Suprapubic skin (tissue), 4 donors: ENCODE results near the gene BACH1. TPM values are rescaled to one million over a fixed set of nuclear protein-coding genes. Genes with fewer than 3 reads are reported as not detected.

ENCODE experiments used
- DNase-seq, 2 donors: peaks; one replicate each; pipeline ENCODE4 v3.0.0-alpha.2; 2019; ENCODE audit warnings: low spot score in 2 of 2
- H3K27ac ChIP-seq: fragments of 200-600 bp; sonication (generic); one replicate; pipeline ENCODE4 v1.5.1; 2019
- H3K27me3 ChIP-seq: fragments of 200-600 bp; sonication (generic); one replicate; pipeline ENCODE4 v1.5.1; 2019
- H3K36me3 ChIP-seq: fragments of 200-600 bp; sonication (generic); one replicate; pipeline ENCODE4 v1.5.1; 2019
- H3K4me1 ChIP-seq: fragments of 200-600 bp; sonication (generic); one replicate; pipeline ENCODE4 v1.5.1; 2019
- H3K4me3 ChIP-seq: fragments of 200-600 bp; sonication (generic); one replicate; pipeline ENCODE4 v1.5.1; 2019; ENCODE audit warnings: mild to moderate bottlenecking
- H3K9me3 ChIP-seq: fragments of 200-600 bp; sonication (generic); one replicate; pipeline ENCODE4 v1.5.1; 2019
- CTCF ChIP-seq, 2 donors: fragments of 200-600 bp in 1 of 2; fragments of 450-650 bp in 1 of 2; sonication (generic) in 1 of 2; IDR thresholded peaks; one replicate each; pipeline ENCODE4 v1.5.1; 2016 to 2019; ENCODE audit warnings: antibody characterized with exemption in 2 of 2, mild to moderate bottlenecking in 1 of 2, moderate library complexity in 1 of 2
- EP300 ChIP-seq: sonication (generic); formaldehyde crosslinking; IDR thresholded peaks from one replicate; pipeline ENCODE4 v1.6.1; 2017; ENCODE audit warnings: antibody characterized with exemption
- POLR2A ChIP-seq, 2 donors: fragments of 450-650 bp; IDR thresholded peaks; one replicate each; pipeline ENCODE4 v1.6.1; 2017; ENCODE audit warnings: antibody characterized with exemption in 2 of 2, mild to moderate bottlenecking in 2 of 2, moderate library complexity in 2 of 2
- POLR2AphosphoS5 ChIP-seq, 3 donors: sonication (generic); formaldehyde crosslinking; IDR thresholded peaks; one replicate each; pipeline ENCODE4 v1.6.1; 2017; ENCODE audit warnings: antibody characterized with exemption in 3 of 3
- WGBS: methylation state at CpG from one replicate; pipeline ENCODE4 v1.1.5; 2018; 5-methylcytosine and 5-hydroxymethylcytosine counted together
- total RNA-seq, 4 donors: library from RNA; depleted of rRNA; stranded (reverse); fragments of >200 nt; gene quantifications; one replicate each; pipeline ENCODE4 v1.1.0, GENCODE V29; 2016

BACH1 gene
- total RNA-seq, 4 donors from 2014 or later: 78.7 to 89.6 (median 84.0) TPM

DNA sequence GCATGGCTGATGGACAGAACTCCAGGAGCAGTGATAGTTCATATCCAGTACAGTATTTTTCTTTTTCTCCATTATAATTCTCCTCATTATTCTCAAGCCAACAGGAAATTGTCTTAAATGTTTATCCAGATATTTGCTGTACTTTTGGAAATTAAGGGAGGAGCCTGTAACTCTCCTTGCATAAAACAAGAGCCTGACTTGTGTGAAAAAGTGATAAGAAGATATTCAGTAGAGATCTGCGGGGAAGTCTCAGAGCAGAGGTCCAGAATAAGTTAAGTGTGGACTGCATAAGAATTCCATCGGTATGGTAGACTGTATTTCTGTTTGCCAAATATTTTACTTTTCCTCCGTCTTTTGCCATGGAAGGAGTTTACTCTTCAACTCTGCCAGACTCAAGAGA, 70.2 kb downstream of the BACH1 start:
- Histone ChIP-seq H3K4me1 (no peaks in the 10 kb centered on the region), H3K36me3 (peaks cover 5% of the 10 kb centered on the region), H3K27me3 (no peaks in the 10 kb centered on the region), H3K27ac (no peak overlapping the region), H3K9me3 (no peaks in the 10 kb centered on the region), H3K4me3 (no peak overlapping the region)
- TF ChIP-seq POLR2A (IDR thresholded peaks at IDR 0.05) (no peak), POLR2AphosphoS5 (IDR thresholded peaks at IDR 0.05) (no peak), EP300 (no peak), CTCF (IDR thresholded peaks at IDR 0.05) (no peak)
- DNase-seq: no peak
- WGBS: 93% methylated on average over 3 of the region's 3 CpGs

DNA sequence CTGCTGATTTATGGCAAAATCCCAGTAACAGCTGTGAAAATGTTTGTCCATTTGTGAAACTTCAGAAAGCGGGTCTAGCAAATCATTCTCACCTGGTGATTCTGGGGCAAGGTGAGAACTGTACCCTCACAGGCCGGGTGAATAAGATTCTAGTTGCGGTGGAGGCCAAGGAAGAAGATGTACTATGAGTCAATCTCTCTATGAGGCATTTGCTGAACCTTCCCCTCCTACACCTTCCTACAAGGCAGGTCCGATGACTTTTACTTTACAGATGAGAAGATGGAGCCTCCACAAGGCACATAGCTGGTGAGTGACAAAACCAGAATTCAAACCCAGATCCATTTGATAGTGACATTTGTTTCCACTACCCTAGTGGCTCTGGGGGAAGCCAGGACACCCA, 72.7 kb downstream of the BACH1 start:
- WGBS: 94% methylated on average over 4 of the region's 4 CpGs
- TF ChIP-seq CTCF (IDR thresholded peaks at IDR 0.05) (no peak), POLR2AphosphoS5 (IDR thresholded peaks at IDR 0.05) (no peak), POLR2A (IDR thresholded peaks at IDR 0.05) (no peak), EP300 (no peak)
- Histone ChIP-seq H3K9me3 (no peaks in the 10 kb centered on the region), H3K27ac (no peak overlapping the region), H3K4me1 (no peaks in the 10 kb centered on the region), H3K36me3 (peaks cover 5% of the 10 kb centered on the region), H3K4me3 (no peak overlapping the region), H3K27me3 (no peaks in the 10 kb centered on the region)
- no peak for DNase-seq

GRCh38 chr21:29372063-29372802, 73.5 kb downstream of the BACH1 start:
- 52% methylated on average over 11 of the region's 11 CpGs for WGBS
- Histone ChIP-seq H3K36me3 (peaks cover 5% of the 10 kb centered on the region), H3K9me3 (no peaks in the 10 kb centered on the region), H3K4me1 (no peaks in the 10 kb centered on the region), H3K27me3 (no peaks in the 10 kb centered on the region), H3K4me3 (no peak overlapping the region), H3K27ac (no peak overlapping the region)
- TF ChIP-seq EP300 (no peak), POLR2AphosphoS5 (IDR thresholded peaks at IDR 0.05) (no peak), CTCF (IDR thresholded peaks at IDR 0.05) (peak; percentile 46 to 86), POLR2A (IDR thresholded peaks at IDR 0.05) (no peak)
- DNase-seq: no peak

DNA sequence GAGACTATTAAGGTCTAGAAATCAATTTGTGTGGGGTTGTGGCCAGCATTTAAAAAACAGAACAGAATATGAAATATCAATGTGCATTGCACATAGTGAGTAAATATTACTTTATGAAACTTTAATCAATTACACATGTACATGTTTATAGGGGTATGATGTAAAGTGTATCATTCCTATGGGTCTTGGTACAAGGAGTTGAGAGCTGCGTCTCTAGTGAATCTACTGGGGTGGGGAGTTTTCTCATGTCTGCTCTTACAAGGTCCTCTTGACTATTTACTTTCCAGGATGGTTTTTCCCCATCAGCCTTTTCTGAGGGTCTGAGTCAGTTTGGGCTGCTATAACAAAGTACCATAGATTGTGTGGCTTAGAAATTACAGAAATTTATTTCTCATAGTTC, 75.8 kb downstream of the BACH1 start:
- H3K9me3 ChIP-seq: no peaks in the 10 kb centered on the region
- TF ChIP-seq POLR2A (IDR thresholded peaks at IDR 0.05) (no peak), CTCF (IDR thresholded peaks at IDR 0.05) (no peak), EP300 (no peak), POLR2AphosphoS5 (IDR thresholded peaks at IDR 0.05) (no peak)
- peaks cover 5% of the 10 kb centered on the region for H3K36me3 ChIP-seq
- no peak overlapping the region for H3K4me3 ChIP-seq
- H3K4me1 ChIP-seq: no peaks in the 10 kb centered on the region
- H3K27me3 ChIP-seq: no peaks in the 10 kb centered on the region
- WGBS: 94% methylated on average over 1 of the region's 1 CpG
- H3K27ac ChIP-seq: no peak overlapping the region
- DNase-seq: no peak

DNA sequence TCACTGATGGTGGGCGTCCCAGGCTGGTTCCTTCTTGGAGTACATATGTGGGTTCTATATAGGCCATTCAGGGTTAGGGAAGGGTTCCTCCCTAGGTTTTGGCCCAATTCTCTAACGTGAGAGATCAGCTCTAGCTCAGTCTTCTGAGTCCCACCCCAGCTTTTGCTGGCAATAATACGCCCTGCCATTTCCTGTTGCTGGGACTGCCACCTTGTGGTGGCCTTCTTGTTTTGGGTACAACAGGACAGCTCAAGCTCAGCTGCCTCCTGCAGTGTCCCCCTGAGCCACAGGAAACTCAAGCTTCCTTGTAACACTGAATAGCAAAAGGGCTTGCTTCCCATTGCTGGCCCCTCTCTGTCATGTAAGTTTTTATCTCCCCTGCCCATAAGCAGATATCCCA, 77.8 kb downstream of the BACH1 start:
- H3K36me3 ChIP-seq: no peaks in the 10 kb centered on the region
- TF ChIP-seq POLR2AphosphoS5 (IDR thresholded peaks at IDR 0.05): no peak
- TF ChIP-seq POLR2A (IDR thresholded peaks at IDR 0.05): no peak
- no peak for TF ChIP-seq EP300
- peak in 1 of 2 donors; percentile 19 for TF ChIP-seq CTCF (IDR thresholded peaks at IDR 0.05)

More for the DNA sequence above, 77.8 kb downstream of the BACH1 start:
- H3K27me3 ChIP-seq: no peaks in the 10 kb centered on the region
- WGBS: 59% methylated on average over 3 of the region's 3 CpGs
- H3K9me3 ChIP-seq: no peaks in the 10 kb centered on the region
- H3K4me3 ChIP-seq: no peak overlapping the region
- no peak for DNase-seq
- H3K27ac ChIP-seq: no peak overlapping the region
- no peaks in the 10 kb centered on the region for H3K4me1 ChIP-seq
